ENCODE results near the gene ZNF710.

DNA sequence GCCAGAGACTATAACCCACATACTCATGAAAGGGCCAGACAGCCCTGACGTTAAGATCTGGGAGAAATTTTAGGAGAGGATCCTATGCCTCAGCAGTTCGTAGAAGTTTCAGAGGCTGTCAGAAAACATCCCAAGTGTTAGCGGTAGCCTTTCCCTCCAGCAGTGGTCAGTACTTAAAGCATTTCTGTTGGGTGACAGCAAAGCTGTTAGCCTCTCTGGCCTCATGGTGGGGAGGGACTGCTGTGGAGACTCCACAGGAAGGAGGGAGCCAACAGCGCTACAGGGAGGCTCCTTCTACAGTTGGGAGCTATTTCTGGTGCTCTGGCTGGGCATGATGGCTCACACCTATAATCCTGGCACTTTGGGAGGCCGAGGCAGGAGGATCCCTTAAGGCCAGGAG, 73.8 kb downstream of the ZNF710 start:
- TF ChIP-seq, protein P1, sequence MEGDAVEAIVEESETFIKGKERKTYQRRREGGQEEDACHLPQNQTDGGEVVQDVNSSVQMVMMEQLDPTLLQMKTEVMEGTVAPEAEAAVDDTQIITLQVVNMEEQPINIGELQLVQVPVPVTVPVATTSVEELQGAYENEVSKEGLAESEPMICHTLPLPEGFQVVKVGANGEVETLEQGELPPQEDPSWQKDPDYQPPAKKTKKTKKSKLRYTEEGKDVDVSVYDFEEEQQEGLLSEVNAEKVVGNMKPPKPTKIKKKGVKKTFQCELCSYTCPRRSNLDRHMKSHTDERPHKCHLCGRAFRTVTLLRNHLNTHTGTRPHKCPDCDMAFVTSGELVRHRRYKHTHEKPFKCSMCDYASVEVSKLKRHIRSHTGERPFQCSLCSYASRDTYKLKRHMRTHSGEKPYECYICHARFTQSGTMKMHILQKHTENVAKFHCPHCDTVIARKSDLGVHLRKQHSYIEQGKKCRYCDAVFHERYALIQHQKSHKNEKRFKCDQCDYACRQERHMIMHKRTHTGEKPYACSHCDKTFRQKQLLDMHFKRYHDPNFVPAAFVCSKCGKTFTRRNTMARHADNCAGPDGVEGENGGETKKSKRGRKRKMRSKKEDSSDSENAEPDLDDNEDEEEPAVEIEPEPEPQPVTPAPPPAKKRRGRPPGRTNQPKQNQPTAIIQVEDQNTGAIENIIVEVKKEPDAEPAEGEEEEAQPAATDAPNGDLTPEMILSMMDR (IDR thresholded peaks at IDR 0.05), result no peak
- TF ChIP-seq POLR2AphosphoS5 (IDR thresholded peaks at IDR 0.05), result no peak
